Hematopoietic multipotent progenitor cell (in vitro differentiated cells): ENCODE measurements around the gene CAP2. TPM values are rescaled to one million over a fixed set of nuclear protein-coding genes. Genes with fewer than 3 reads are reported as not detected.

Source experiments
- small RNA-seq: library from RNA; depleted of rRNA; stranded (forward); fragments of <200 nt; gene quantifications from one replicate; pipeline ENCODE3, GENCODE V24; 2012
- total RNA-seq: library from RNA; depleted of rRNA; stranded (reverse); fragments of >200 nt; gene quantifications from one replicate; pipeline ENCODE4 v1.2.3, GENCODE V29; 2012

Gene CAP2
- total RNA-seq, 1 donor: under 0.01 TPM

Small RNA genes lying within 50 kb of the gene (small RNA-seq; reads per million reads assigned to genes)
- not detected for gene SUMO2P13

Other genes starting within 250 kb of the CAP2 start
- under 0.01 TPM for gene RBM24, start 112.2 kb upstream of the CAP2 start, total RNA-seq
- gene FAM8A1, start 206.7 kb downstream of the CAP2 start, total RNA-seq: 12.9 TPM